HEK293 (cell line): ENCODE results near the gene ZNF22.

Source experiments
- CTCF ChIA-PET: fragments of 350-600 bp; formaldehyde crosslinking; extraction: SDS; loops from one replicate; lab custom pipeline; 2021; ENCODE audit warnings: antibody characterized with exemption; lab: Yijun Ruan, JAX
- POLR2A ChIA-PET: fragments of 300-600 bp; formaldehyde crosslinking; extraction: SDS; loops from one replicate; lab custom pipeline; 2020; ENCODE audit warnings: antibody characterized with exemption, inconsistent platforms; lab: Yijun Ruan, JAX
- H3K27ac ChIP-seq: fragments of 200-500 bp; sonication (Bioruptor generic); 2 replicates; pipeline ENCODE4 v1.5.1; 2014; ENCODE audit warnings: low read depth, low read length, control low read depth, inconsistent platforms; ENCODE audit errors: extremely low read depth
- H3K36me3 ChIP-seq, 2 experiments: fragments of 200-500 bp in 1 of 2; sonication (Bioruptor generic) in 1 of 2; 1 replicate in 1 of 2; 2 replicates in 1 of 2; pipeline ENCODE4 v1.5.1; 2014 to 2017; ENCODE audit warnings: inconsistent platforms in 2 of 2, low read length in 2 of 2; ENCODE audit not compliant: control insufficient read depth in 2 of 2, insufficient read depth in 1 of 2
- H3K4me1 ChIP-seq: fragments of 200-500 bp; sonication (Bioruptor generic); 2 replicates; pipeline ENCODE4 v1.5.1; 2014; ENCODE audit warnings: mild to moderate bottlenecking, low read length, inconsistent platforms; ENCODE audit not compliant: control insufficient read depth, insufficient read depth
- H3K4me3 ChIP-seq: 2 replicates; pipeline ENCODE4 v1.5.1; 2011; ENCODE audit warnings: low read depth, mild to moderate bottlenecking, control low read depth, low read length, moderate library complexity
- H3K9me3 ChIP-seq: fragments of 200-500 bp; sonication (Bioruptor generic); 2 replicates; pipeline ENCODE4 v1.5.1; 2014; ENCODE audit warnings: low read depth, low read length, inconsistent platforms; ENCODE audit not compliant: control insufficient read depth, insufficient read depth
- BCL11B ChIP-seq: fragments of 450-650 bp; formaldehyde crosslinking; IDR thresholded peaks from 2 replicates; pipeline ENCODE4 v1.5.1; 2016; ENCODE audit warnings: low read depth, missing biosample characterization, missing genetic modification characterization
- GLI4 ChIP-seq: fragments of 450-650 bp; formaldehyde crosslinking; IDR thresholded peaks from 2 replicates; pipeline ENCODE4 v1.5.1; 2016; ENCODE audit warnings: missing biosample characterization, missing genetic modification characterization
- GLIS2 ChIP-seq: fragments of 450-650 bp; formaldehyde crosslinking; IDR thresholded peaks from 2 replicates; pipeline ENCODE4 v1.5.1; 2016; ENCODE audit warnings: missing biosample characterization, missing genetic modification characterization
- KLF1 ChIP-seq: fragments of 450-650 bp; formaldehyde crosslinking; IDR thresholded peaks from 2 replicates; pipeline ENCODE4 v1.5.1; 2016; ENCODE audit warnings: missing biosample characterization, missing genetic modification characterization
- KLF10 ChIP-seq: fragments of 450-650 bp; IDR thresholded peaks from 2 replicates; pipeline ENCODE4 v1.5.1; 2018; ENCODE audit warnings: missing biosample characterization, mild to moderate bottlenecking, missing genetic modification characterization
- YY2 ChIP-seq: fragments of 450-650 bp; formaldehyde crosslinking; IDR thresholded peaks from 2 replicates; pipeline ENCODE4 v1.5.1; 2016; ENCODE audit warnings: missing biosample characterization, missing genetic modification characterization
- ZFHX2 ChIP-seq: fragments of 450-650 bp; formaldehyde crosslinking; conservative IDR thresholded peaks from 2 replicates; pipeline ENCODE4 v1.5.1; 2016; ENCODE audit warnings: missing biosample characterization, missing genetic modification characterization
- ZNF132 ChIP-seq: fragments of 450-650 bp; formaldehyde crosslinking; IDR thresholded peaks from 2 replicates; pipeline ENCODE4 v1.5.1; 2017; ENCODE audit warnings: missing biosample characterization, missing genetic modification characterization, borderline replicate concordance
- ZNF16 ChIP-seq: fragments of 450-650 bp; formaldehyde crosslinking; IDR thresholded peaks from 2 replicates; pipeline ENCODE4 v1.5.1; 2016; ENCODE audit warnings: low read depth, missing biosample characterization, missing genetic modification characterization
- ZNF202 ChIP-seq: fragments of 450-650 bp; formaldehyde crosslinking; IDR thresholded peaks from 2 replicates; pipeline ENCODE4 v1.5.1; 2016; ENCODE audit warnings: missing biosample characterization, missing genetic modification characterization, borderline replicate concordance
- ZNF239 ChIP-seq: fragments of 450-650 bp; formaldehyde crosslinking; IDR thresholded peaks from 2 replicates; pipeline ENCODE4 v1.5.1; 2016; ENCODE audit warnings: missing biosample characterization, missing genetic modification characterization
- ZNF248 ChIP-seq: fragments of 450-650 bp; formaldehyde crosslinking; IDR thresholded peaks from 2 replicates; pipeline ENCODE4 v1.5.1; 2017; ENCODE audit warnings: missing biosample characterization, missing genetic modification characterization
- ZNF324 ChIP-seq: fragments of 450-650 bp; formaldehyde crosslinking; IDR thresholded peaks from 2 replicates; pipeline ENCODE4 v1.5.1; 2016; ENCODE audit warnings: missing biosample characterization, missing genetic modification characterization
- ZNF423 ChIP-seq: fragments of 450-650 bp; formaldehyde crosslinking; IDR thresholded peaks from 2 replicates; pipeline ENCODE4 v1.5.1; 2016; ENCODE audit warnings: missing biosample characterization, missing genetic modification characterization
- ZNF473 ChIP-seq: fragments of 450-650 bp; formaldehyde crosslinking; IDR thresholded peaks from 2 replicates; pipeline ENCODE4 v1.5.1; 2017; ENCODE audit warnings: missing biosample characterization, missing genetic modification characterization
- ZNF48 ChIP-seq: fragments of 450-650 bp; formaldehyde crosslinking; IDR thresholded peaks from 2 replicates; pipeline ENCODE4 v1.5.1; 2016; ENCODE audit warnings: missing biosample characterization, missing genetic modification characterization
- ZNF558 ChIP-seq: fragments of 450-650 bp; formaldehyde crosslinking; IDR thresholded peaks from 2 replicates; pipeline ENCODE4 v1.5.1; 2016; ENCODE audit warnings: missing biosample characterization, missing genetic modification characterization
- ZNF76 ChIP-seq: fragments of 450-650 bp; formaldehyde crosslinking; IDR thresholded peaks from 2 replicates; pipeline ENCODE4; 2016; ENCODE audit warnings: low read depth, missing biosample characterization, missing genetic modification characterization, borderline replicate concordance
- ZSCAN30 ChIP-seq: fragments of 450-650 bp; IDR thresholded peaks from 2 replicates; pipeline ENCODE4 v1.5.1; 2018; ENCODE audit warnings: missing biosample characterization, mild to moderate bottlenecking, missing genetic modification characterization, moderate library complexity
- TF ChIP-seq, protein P1 (sequence below): fragments of 450-650 bp; formaldehyde crosslinking; IDR thresholded peaks from 2 replicates; pipeline ENCODE4 v1.5.1; 2016; ENCODE audit warnings: missing biosample characterization, missing genetic modification characterization
- TF ChIP-seq, protein P2 (sequence below): fragments of 450-650 bp; formaldehyde crosslinking; IDR thresholded peaks from 2 replicates; pipeline ENCODE4 v1.5.1; 2017; ENCODE audit warnings: missing biosample characterization, missing genetic modification characterization
- TF ChIP-seq, protein P3 (sequence below): fragments of 450-650 bp; formaldehyde crosslinking; IDR thresholded peaks from 2 replicates; pipeline ENCODE4 v1.5.1; 2016; ENCODE audit warnings: missing biosample characterization, missing genetic modification characterization, borderline replicate concordance
- TF ChIP-seq, protein P4 (sequence below): fragments of 450-650 bp; IDR thresholded peaks from 2 replicates; pipeline ENCODE4 v1.5.1; 2018; ENCODE audit warnings: missing biosample characterization, mild to moderate bottlenecking, missing genetic modification characterization

ZNF22 gene

DNA sequence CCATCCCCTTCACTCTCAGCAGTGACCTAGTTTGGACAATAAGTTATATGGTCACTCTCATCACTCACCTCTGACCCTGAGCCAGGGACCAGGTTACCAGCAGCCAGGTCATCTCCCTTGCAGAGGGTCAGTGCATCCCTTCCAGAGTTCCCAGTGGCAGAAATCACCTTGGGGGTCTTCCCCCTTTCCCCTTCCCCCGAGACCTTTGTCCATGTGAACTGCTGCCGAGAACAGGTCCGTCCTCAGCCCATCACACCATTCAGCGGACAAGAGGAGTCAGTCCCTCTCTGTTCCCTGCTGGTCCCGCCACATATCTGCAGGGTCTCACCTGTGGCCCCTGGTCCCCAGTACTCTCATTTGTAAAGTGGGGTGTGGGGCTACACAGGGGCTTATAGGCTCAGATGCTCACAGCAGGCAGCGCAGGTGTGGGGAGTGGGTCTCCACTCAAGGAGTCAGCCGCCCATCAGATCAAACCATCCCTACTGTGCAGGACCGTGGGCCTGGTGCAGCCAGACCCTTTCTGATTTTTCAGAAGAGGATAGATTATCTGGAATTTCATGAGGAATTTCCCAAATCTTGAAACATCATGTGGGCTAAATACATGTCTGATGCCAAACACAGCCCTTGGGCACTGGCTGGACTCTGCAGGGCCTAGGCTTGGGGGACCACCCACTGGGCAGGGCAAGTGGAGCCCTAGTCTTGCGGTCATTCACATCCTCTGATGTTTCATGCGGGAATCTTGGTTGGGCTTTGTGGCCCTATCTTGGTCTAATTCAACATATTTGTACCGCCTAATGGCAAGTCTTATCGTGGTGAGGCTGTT is 28.6 kb upstream of the ZNF22 start:
- peaks cover 7% of the 10 kb centered on the region for H3K4me1 ChIP-seq
- no peak for TF ChIP-seq KLF10 (tag by site-specific recombination)
- TF ChIP-seq ZFHX2 (tag by site-specific recombination) = no peak
- TF ChIP-seq ZNF473 (tag by site-specific recombination) = no peak
- TF ChIP-seq ZNF202 (tag by site-specific recombination) = no peak
- no peak for TF ChIP-seq ZNF239 (tag by site-specific recombination)
- TF ChIP-seq ZSCAN30 (tag by site-specific recombination) = no peak
- TF ChIP-seq ZNF324 = no peak
- TF ChIP-seq, protein P1, sequence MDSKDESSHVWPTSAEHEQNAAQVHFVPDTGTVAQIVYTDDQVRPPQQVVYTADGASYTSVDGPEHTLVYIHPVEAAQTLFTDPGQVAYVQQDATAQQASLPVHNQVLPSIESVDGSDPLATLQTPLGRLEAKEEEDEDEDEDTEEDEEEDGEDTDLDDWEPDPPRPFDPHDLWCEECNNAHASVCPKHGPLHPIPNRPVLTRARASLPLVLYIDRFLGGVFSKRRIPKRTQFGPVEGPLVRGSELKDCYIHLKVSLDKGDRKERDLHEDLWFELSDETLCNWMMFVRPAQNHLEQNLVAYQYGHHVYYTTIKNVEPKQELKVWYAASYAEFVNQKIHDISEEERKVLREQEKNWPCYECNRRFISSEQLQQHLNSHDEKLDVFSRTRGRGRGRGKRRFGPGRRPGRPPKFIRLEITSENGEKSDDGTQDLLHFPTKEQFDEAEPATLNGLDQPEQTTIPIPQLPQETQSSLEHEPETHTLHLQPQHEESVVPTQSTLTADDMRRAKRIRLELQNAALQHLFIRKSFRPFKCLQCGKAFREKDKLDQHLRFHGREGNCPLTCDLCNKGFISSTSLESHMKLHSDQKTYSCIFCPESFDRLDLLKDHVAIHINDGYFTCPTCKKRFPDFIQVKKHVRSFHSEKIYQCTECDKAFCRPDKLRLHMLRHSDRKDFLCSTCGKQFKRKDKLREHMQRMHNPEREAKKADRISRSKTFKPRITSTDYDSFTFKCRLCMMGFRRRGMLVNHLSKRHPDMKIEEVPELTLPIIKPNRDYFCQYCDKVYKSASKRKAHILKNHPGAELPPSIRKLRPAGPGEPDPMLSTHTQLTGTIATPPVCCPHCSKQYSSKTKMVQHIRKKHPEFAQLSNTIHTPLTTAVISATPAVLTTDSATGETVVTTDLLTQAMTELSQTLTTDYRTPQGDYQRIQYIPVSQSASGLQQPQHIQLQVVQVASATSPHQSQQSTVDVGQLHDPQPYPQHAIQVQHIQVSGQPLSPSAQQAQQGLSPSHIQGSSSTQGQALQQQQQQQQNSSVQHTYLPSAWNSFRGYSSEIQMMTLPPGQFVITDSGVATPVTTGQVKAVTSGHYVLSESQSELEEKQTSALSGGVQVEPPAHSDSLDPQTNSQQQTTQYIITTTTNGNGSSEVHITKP (tag by site-specific recombination) = no peak
- TF ChIP-seq BCL11B (tag by site-specific recombination) = no peak
- no peak for TF ChIP-seq GLI4 (tag by site-specific recombination)

DNA sequence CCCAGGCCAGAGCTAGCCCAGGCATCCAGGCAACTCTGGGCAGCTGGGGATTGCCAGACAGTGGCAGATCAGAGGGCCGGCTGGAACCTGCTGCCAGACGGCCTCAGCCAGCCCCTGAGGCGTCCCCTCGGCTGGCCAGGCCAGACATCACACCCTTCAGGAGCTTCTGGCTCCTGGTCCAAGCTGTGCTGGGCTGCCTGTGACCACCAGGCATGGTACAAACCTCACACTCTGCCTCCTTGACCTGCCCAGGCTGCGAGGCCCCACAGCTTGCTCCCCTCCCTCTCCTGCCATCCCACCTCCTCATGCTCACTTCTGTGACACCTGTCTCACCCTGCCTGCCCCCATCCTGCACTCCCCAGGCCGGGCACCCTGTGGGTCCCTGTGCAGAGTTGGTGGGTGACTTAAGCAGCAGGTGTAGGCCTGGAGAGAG is 27.8 kb upstream of the ZNF22 start:
- Histone ChIP-seq H3K27ac (no peak overlapping the region), H3K9me3 (no peaks in the 10 kb centered on the region), H3K4me1 (peaks cover 8% of the 10 kb centered on the region), H3K4me3 (no peak overlapping the region), H3K36me3 (peaks cover 0 to 21% of the 10 kb centered on the region in 2 experiments; a peak in 1 of 3 replicates)
- ChIA-PET POLR2A (interaction anchor here (1.2 kb wide), 1 partner anchor 13 kb away, joined by 3 read pairs; no protein-coding TSS in a partner anchor), CTCF (interaction anchor here (0.7 to 1.9 kb wide), 2 partner anchors 13 to 40 kb away, joined by 3 to 8 read pairs; no protein-coding TSS in a partner anchor)
- TF ChIP-seq ZNF76 (tag by site-specific recombination) (no peak), YY2 (tag by site-specific recombination) (no peak), GLIS2 (tag by site-specific recombination) (no peak), ZNF132 (tag by site-specific recombination) (no peak), ZNF558 (tag by site-specific recombination) (no peak), ZNF48 (tag by site-specific recombination) (no peak), ZNF423 (tag by site-specific recombination) (no peak), ZNF248 (tag by site-specific recombination) (no peak), KLF1 (tag by site-specific recombination) (no peak), ZNF16 (tag by site-specific recombination) (no peak)
- TF ChIP-seq, protein P2, sequence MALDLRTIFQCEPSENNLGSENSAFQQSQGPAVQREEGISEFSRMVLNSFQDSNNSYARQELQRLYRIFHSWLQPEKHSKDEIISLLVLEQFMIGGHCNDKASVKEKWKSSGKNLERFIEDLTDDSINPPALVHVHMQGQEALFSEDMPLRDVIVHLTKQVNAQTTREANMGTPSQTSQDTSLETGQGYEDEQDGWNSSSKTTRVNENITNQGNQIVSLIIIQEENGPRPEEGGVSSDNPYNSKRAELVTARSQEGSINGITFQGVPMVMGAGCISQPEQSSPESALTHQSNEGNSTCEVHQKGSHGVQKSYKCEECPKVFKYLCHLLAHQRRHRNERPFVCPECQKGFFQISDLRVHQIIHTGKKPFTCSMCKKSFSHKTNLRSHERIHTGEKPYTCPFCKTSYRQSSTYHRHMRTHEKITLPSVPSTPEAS = no peak
- TF ChIP-seq, protein P3, sequence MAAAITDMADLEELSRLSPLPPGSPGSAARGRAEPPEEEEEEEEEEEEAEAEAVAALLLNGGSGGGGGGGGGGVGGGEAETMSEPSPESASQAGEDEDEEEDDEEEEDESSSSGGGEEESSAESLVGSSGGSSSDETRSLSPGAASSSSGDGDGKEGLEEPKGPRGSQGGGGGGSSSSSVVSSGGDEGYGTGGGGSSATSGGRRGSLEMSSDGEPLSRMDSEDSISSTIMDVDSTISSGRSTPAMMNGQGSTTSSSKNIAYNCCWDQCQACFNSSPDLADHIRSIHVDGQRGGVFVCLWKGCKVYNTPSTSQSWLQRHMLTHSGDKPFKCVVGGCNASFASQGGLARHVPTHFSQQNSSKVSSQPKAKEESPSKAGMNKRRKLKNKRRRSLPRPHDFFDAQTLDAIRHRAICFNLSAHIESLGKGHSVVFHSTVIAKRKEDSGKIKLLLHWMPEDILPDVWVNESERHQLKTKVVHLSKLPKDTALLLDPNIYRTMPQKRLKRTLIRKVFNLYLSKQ (tag by site-specific recombination) = no peak
- TF ChIP-seq, protein P4, sequence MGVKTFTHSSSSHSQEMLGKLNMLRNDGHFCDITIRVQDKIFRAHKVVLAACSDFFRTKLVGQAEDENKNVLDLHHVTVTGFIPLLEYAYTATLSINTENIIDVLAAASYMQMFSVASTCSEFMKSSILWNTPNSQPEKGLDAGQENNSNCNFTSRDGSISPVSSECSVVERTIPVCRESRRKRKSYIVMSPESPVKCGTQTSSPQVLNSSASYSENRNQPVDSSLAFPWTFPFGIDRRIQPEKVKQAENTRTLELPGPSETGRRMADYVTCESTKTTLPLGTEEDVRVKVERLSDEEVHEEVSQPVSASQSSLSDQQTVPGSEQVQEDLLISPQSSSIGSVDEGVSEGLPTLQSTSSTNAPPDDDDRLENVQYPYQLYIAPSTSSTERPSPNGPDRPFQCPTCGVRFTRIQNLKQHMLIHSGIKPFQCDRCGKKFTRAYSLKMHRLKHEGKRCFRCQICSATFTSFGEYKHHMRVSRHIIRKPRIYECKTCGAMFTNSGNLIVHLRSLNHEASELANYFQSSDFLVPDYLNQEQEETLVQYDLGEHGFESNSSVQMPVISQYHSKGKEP (tag by site-specific recombination) = no peak

More for the DNA sequence above, 28.6 kb upstream of the ZNF22 start:
- CTCF ChIA-PET = no interaction called here
- H3K4me3 ChIP-seq = no peak overlapping the region
- H3K27ac ChIP-seq = no peak overlapping the region
- POLR2A ChIA-PET = interaction anchor here (1.2 kb wide), 1 partner anchor 14 kb away, joined by 3 read pairs; no protein-coding TSS in a partner anchor
- peaks cover 0 to 21% of the 10 kb centered on the region in 2 experiments; a peak in 1 of 3 replicates for H3K36me3 ChIP-seq
- no peaks in the 10 kb centered on the region for H3K9me3 ChIP-seq
